Gastrocnemius medialis (tissue), 4 donors: Measurements from ENCODE around the gene CYP8B1.

Source experiments
- CTCF ChIP-seq, 5 experiments: fragments of 450-650 bp in 3 of 5; fragments of 200-600 bp in 2 of 5; sonication (generic) in 2 of 5; IDR thresholded peaks in 4 of 5; conservative IDR thresholded peaks in 1 of 5; 1 replicate in 4 of 5; 2 replicates in 1 of 5; pipeline ENCODE4 v1.5.1; 2016 to 2019; ENCODE audit warnings: antibody characterized with exemption in 5 of 5, mild to moderate bottlenecking in 3 of 5, moderate library complexity in 3 of 5
- POLR2A ChIP-seq, 2 donors: fragments of 450-650 bp; IDR thresholded peaks; one replicate each; pipeline ENCODE4 v1.6.1; 2017; ENCODE audit warnings: antibody characterized with exemption in 2 of 2, mild to moderate bottlenecking in 2 of 2, moderate library complexity in 2 of 2

- TF ChIP-seq CTCF (IDR thresholded peaks at IDR 0.05 in 4 of 5, conservative IDR thresholded peaks at IDR 0.05 in 1 of 5) (no peak), POLR2A (IDR thresholded peaks at IDR 0.05) (no peak)
Observed at GRCh38 chr3:42822828-42823227, 52.9 kb downstream of the CYP8B1 start.
